Measurements from ENCODE around the gene TBCA.

TBCA gene

GRCh38 chr5:77791356-77791755 lies 15.2 kb upstream of the TBCA start:
- Histone ChIP-seq H3K9ac (ENCODE audit: low read depth in 1 of 2, low read length in 2 of 2) (no peak overlapping the region), H3K9me3 (ENCODE audit: control insufficient read depth in 2 of 2, low read length in 2 of 2) (peaks cover 0 to 3% of the 10 kb centered on the region in 2 donors), H3K36me3 (ENCODE audit: control insufficient read depth in 2 of 2, insufficient read depth in 2 of 2, low read length in 2 of 2) (no peaks in the 10 kb centered on the region), H3K27ac (ENCODE audit: low read depth in 2 of 2, low read length in 2 of 2) (no peak overlapping the region), H3K4me3 (ENCODE audit: low read length in 2 of 2) (no peak overlapping the region), H3K27me3 (ENCODE audit: control insufficient read depth in 2 of 2, insufficient read depth in 2 of 2, low read length in 2 of 2) (peaks cover 0 to 2% of the 10 kb centered on the region in 2 donors), H3K4me1 (ENCODE audit: control insufficient read depth in 2 of 2, insufficient read depth in 2 of 2, low read length in 2 of 2) (no peaks in the 10 kb centered on the region)

- Histone ChIP-seq H3K27me3 (ENCODE audit: control insufficient read depth in 2 of 2, insufficient read depth in 2 of 2, low read length in 2 of 2) (peaks cover 0 to 2% of the 10 kb centered on the region in 2 donors), H3K27ac (ENCODE audit: low read depth in 2 of 2, low read length in 2 of 2) (no peak overlapping the region), H3K4me1 (ENCODE audit: control insufficient read depth in 2 of 2, insufficient read depth in 2 of 2, low read length in 2 of 2) (no peaks in the 10 kb centered on the region), H3K9ac (ENCODE audit: low read depth in 1 of 2, low read length in 2 of 2) (no peak overlapping the region), H3K4me3 (ENCODE audit: low read length in 2 of 2) (no peak overlapping the region), H3K9me3 (ENCODE audit: control insufficient read depth in 2 of 2, low read length in 2 of 2) (no peaks in the 10 kb centered on the region), H3K36me3 (ENCODE audit: control insufficient read depth in 2 of 2, insufficient read depth in 2 of 2, low read length in 2 of 2) (no peaks in the 10 kb centered on the region)
Observed at GRCh38 chr5:77785229-77785628, 9.1 kb upstream of the TBCA start.

- Histone ChIP-seq H3K4me3 (ENCODE audit: low read length in 2 of 2) (no peak overlapping the region), H3K4me1 (ENCODE audit: control insufficient read depth in 2 of 2, insufficient read depth in 2 of 2, low read length in 2 of 2) (no peaks in the 10 kb centered on the region), H3K9ac (ENCODE audit: low read depth in 1 of 2, low read length in 2 of 2) (no peak overlapping the region), H3K9me3 (ENCODE audit: control insufficient read depth in 2 of 2, low read length in 2 of 2) (no peaks in the 10 kb centered on the region), H3K36me3 (ENCODE audit: control insufficient read depth in 2 of 2, insufficient read depth in 2 of 2, low read length in 2 of 2) (no peaks in the 10 kb centered on the region), H3K27me3 (ENCODE audit: control insufficient read depth in 2 of 2, insufficient read depth in 2 of 2, low read length in 2 of 2) (peaks cover 0 to 2% of the 10 kb centered on the region in 2 donors), H3K27ac (ENCODE audit: low read depth in 2 of 2, low read length in 2 of 2) (no peak overlapping the region)
Observed at GRCh38 chr5:77784735-77785134, 8.6 kb upstream of the TBCA start.

- no peak overlapping the region for H3K27ac ChIP-seq (ENCODE audit: low read depth in 2 of 2, low read length in 2 of 2)
- H3K9me3 ChIP-seq (ENCODE audit: control insufficient read depth in 2 of 2, low read length in 2 of 2) = no peaks in the 10 kb centered on the region
- no peak overlapping the region for H3K9ac ChIP-seq (ENCODE audit: low read depth in 1 of 2, low read length in 2 of 2)
- H3K4me1 ChIP-seq (ENCODE audit: control insufficient read depth in 2 of 2, insufficient read depth in 2 of 2, low read length in 2 of 2) = peaks cover 0 to 3% of the 10 kb centered on the region in 2 donors
- H3K4me3 ChIP-seq (ENCODE audit: low read length in 2 of 2) = no peak overlapping the region
- no peaks in the 10 kb centered on the region for H3K27me3 ChIP-seq (ENCODE audit: control insufficient read depth in 2 of 2, insufficient read depth in 2 of 2, low read length in 2 of 2)
- H3K36me3 ChIP-seq (ENCODE audit: control insufficient read depth in 2 of 2, insufficient read depth in 2 of 2, low read length in 2 of 2) = no peaks in the 10 kb centered on the region
Observed at GRCh38 chr5:77781076-77781475, 4.9 kb upstream of the TBCA start.

GRCh38 chr5:77778881-77779438 lies 2.8 kb upstream of the TBCA start:
- peaks cover 8 to 14% of the 10 kb centered on the region in 2 donors for H3K4me1 ChIP-seq (ENCODE audit: control insufficient read depth in 2 of 2, insufficient read depth in 2 of 2, low read length in 2 of 2)
- no peaks in the 10 kb centered on the region for H3K36me3 ChIP-seq (ENCODE audit: control insufficient read depth in 2 of 2, insufficient read depth in 2 of 2, low read length in 2 of 2)
- H3K27ac ChIP-seq (ENCODE audit: low read depth in 2 of 2, low read length in 2 of 2) = no peak overlapping the region
- no peak overlapping the region for H3K4me3 ChIP-seq (ENCODE audit: low read length in 2 of 2)
- H3K9me3 ChIP-seq (ENCODE audit: control insufficient read depth in 2 of 2, low read length in 2 of 2) = no peaks in the 10 kb centered on the region
- no peak overlapping the region for H3K9ac ChIP-seq (ENCODE audit: low read depth in 1 of 2, low read length in 2 of 2)
- no peaks in the 10 kb centered on the region for H3K27me3 ChIP-seq (ENCODE audit: control insufficient read depth in 2 of 2, insufficient read depth in 2 of 2, low read length in 2 of 2)

- H3K4me1 ChIP-seq (ENCODE audit: control insufficient read depth in 2 of 2, insufficient read depth in 2 of 2, low read length in 2 of 2) = peaks cover 8 to 14% of the 10 kb centered on the region in 2 donors
- no peaks in the 10 kb centered on the region for H3K9me3 ChIP-seq (ENCODE audit: control insufficient read depth in 2 of 2, low read length in 2 of 2)
- H3K27me3 ChIP-seq (ENCODE audit: control insufficient read depth in 2 of 2, insufficient read depth in 2 of 2, low read length in 2 of 2) = no peaks in the 10 kb centered on the region
- H3K36me3 ChIP-seq (ENCODE audit: control insufficient read depth in 2 of 2, insufficient read depth in 2 of 2, low read length in 2 of 2) = no peaks in the 10 kb centered on the region
- H3K9ac ChIP-seq (ENCODE audit: low read depth in 1 of 2, low read length in 2 of 2) = no peak overlapping the region
- H3K27ac ChIP-seq (ENCODE audit: low read depth in 2 of 2, low read length in 2 of 2) = no peak overlapping the region
- H3K4me3 ChIP-seq (ENCODE audit: low read length in 2 of 2) = no peak overlapping the region
Observed at GRCh38 chr5:77778398-77778797, 2.3 kb upstream of the TBCA start.

GRCh38 chr5:77777911-77778310 lies 1.8 kb upstream of the TBCA start:
- Histone ChIP-seq H3K4me1 (ENCODE audit: control insufficient read depth in 2 of 2, insufficient read depth in 2 of 2, low read length in 2 of 2) (peaks cover 8 to 14% of the 10 kb centered on the region in 2 donors), H3K9ac (ENCODE audit: low read depth in 1 of 2, low read length in 2 of 2) (no peak overlapping the region), H3K4me3 (ENCODE audit: low read length in 2 of 2) (no peak overlapping the region), H3K27me3 (ENCODE audit: control insufficient read depth in 2 of 2, insufficient read depth in 2 of 2, low read length in 2 of 2) (no peaks in the 10 kb centered on the region), H3K36me3 (ENCODE audit: control insufficient read depth in 2 of 2, insufficient read depth in 2 of 2, low read length in 2 of 2) (no peaks in the 10 kb centered on the region), H3K27ac (ENCODE audit: low read depth in 2 of 2, low read length in 2 of 2) (no peak overlapping the region), H3K9me3 (ENCODE audit: control insufficient read depth in 2 of 2, low read length in 2 of 2) (no peaks in the 10 kb centered on the region)

GRCh38 chr5:77777281-77777892 lies 1.2 kb upstream of the TBCA start:
- Histone ChIP-seq H3K27ac (ENCODE audit: low read depth in 2 of 2, low read length in 2 of 2) (no peak overlapping the region), H3K9me3 (ENCODE audit: control insufficient read depth in 2 of 2, low read length in 2 of 2) (no peaks in the 10 kb centered on the region), H3K4me1 (ENCODE audit: control insufficient read depth in 2 of 2, insufficient read depth in 2 of 2, low read length in 2 of 2) (peaks cover 8 to 14% of the 10 kb centered on the region in 2 donors), H3K9ac (ENCODE audit: low read depth in 1 of 2, low read length in 2 of 2) (no peak overlapping the region), H3K4me3 (ENCODE audit: low read length in 2 of 2) (no peak overlapping the region), H3K36me3 (ENCODE audit: control insufficient read depth in 2 of 2, insufficient read depth in 2 of 2, low read length in 2 of 2) (no peaks in the 10 kb centered on the region), H3K27me3 (ENCODE audit: control insufficient read depth in 2 of 2, insufficient read depth in 2 of 2, low read length in 2 of 2) (no peaks in the 10 kb centered on the region)

GRCh38 chr5:77776554-77777206 lies 541 bp upstream of the TBCA start:
- H3K4me3 ChIP-seq (ENCODE audit: low read length in 2 of 2) = peak overlapping the region; percentile 86 to 92
- H3K27ac ChIP-seq (ENCODE audit: low read depth in 2 of 2, low read length in 2 of 2) = peak overlapping the region; percentile 94 to 95
- H3K4me1 ChIP-seq (ENCODE audit: control insufficient read depth in 2 of 2, insufficient read depth in 2 of 2, low read length in 2 of 2) = peaks cover 8 to 14% of the 10 kb centered on the region in 2 donors
- no peaks in the 10 kb centered on the region for H3K36me3 ChIP-seq (ENCODE audit: control insufficient read depth in 2 of 2, insufficient read depth in 2 of 2, low read length in 2 of 2)
- no peaks in the 10 kb centered on the region for H3K27me3 ChIP-seq (ENCODE audit: control insufficient read depth in 2 of 2, insufficient read depth in 2 of 2, low read length in 2 of 2)
- no peaks in the 10 kb centered on the region for H3K9me3 ChIP-seq (ENCODE audit: control insufficient read depth in 2 of 2, low read length in 2 of 2)
- peak overlapping the region; percentile 76 to 90 for H3K9ac ChIP-seq (ENCODE audit: low read depth in 1 of 2, low read length in 2 of 2)

GRCh38 chr5:77774981-77775789 lies 954 bp downstream of the TBCA start:
- Histone ChIP-seq H3K4me3 (ENCODE audit: low read length in 2 of 2) (peak overlapping the region; percentile 86 to 92), H3K9me3 (ENCODE audit: control insufficient read depth in 2 of 2, low read length in 2 of 2) (no peaks in the 10 kb centered on the region), H3K36me3 (ENCODE audit: control insufficient read depth in 2 of 2, insufficient read depth in 2 of 2, low read length in 2 of 2) (no peaks in the 10 kb centered on the region), H3K4me1 (ENCODE audit: control insufficient read depth in 2 of 2, insufficient read depth in 2 of 2, low read length in 2 of 2) (peaks cover 8 to 14% of the 10 kb centered on the region in 2 donors), H3K27me3 (ENCODE audit: control insufficient read depth in 2 of 2, insufficient read depth in 2 of 2, low read length in 2 of 2) (no peaks in the 10 kb centered on the region), H3K9ac (ENCODE audit: low read depth in 1 of 2, low read length in 2 of 2) (peak overlapping the region; percentile 90 to 92), H3K27ac (ENCODE audit: low read depth in 2 of 2, low read length in 2 of 2) (peak overlapping the region; percentile 94 to 95)

Data from mucosa of rectum (tissue), 2 donors.